ENCODE data around the gene ISYNA1.
"Not testable (repeated sequence)": the region's sequence is repeated elsewhere in the genome, so short reads cannot be mapped to it uniquely, and the experiment has no call there.

Gene ISYNA1

DNA sequence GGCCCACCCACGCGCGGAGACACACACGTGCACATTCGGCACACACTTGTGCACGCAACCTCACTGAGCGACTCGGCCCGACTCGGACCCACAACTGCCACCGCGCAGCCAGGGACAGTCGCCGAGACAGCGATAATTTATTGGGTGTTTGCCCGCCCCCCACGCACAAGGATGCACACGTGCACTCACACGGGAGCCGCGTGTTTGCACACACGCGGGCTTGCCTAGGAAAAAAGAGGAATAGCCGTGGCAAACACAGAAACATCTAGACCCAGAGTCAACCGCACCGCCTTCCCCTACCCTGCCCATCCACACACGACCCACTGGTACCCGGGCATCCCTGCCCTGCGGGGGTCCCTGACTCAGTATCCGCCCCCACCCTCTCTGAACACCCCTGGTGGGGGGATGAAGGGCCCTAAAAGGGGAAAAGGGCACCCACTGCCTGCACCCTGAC lies 19.9 kb downstream of the ISYNA1 start:
- DNase-seq, result no peak

DNA sequence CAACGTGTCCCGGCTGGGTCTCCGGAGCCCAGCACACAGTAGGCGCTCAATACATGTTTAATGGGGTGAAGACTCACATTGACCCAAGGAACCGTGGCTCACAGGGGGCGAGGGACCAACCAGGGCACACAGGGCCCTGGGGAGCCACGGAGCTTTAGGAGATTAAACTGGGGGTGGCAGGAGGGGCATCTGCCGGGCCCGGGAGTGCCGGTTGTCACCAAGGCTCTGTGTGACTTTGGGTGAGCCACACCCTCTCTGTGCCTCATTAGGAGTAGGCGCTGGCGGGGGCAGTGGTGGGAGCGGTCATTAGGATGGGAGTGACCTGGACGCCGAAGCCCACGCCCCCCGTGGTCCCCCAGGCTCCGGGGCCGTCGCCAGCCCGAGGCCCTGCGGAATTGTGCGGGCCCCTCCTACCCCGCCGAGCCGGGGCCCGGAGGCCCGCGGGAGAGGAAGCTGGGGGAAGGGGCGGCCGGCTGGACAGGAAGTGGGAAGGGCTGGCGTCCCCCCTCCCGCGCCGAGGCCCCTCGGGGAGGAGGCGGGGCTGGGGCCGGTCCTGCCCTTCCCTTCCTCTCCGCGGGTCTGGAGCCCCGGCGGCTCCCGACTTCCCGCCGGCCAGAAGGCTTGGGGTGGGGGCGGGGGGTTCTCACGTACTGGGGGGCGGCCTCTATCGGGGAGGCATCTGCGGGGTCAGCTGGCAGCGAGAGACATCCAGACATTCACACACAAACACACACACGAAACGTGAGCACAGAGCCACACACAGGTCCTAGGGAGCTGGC lies 20.5 kb downstream of the ISYNA1 start:
- DNase-seq, result peak; percentile 93

GRCh38 chr19:18416778-18417249 lies 21.1 kb downstream of the ISYNA1 start:
- peak; percentile 97 for DNase-seq

DNA sequence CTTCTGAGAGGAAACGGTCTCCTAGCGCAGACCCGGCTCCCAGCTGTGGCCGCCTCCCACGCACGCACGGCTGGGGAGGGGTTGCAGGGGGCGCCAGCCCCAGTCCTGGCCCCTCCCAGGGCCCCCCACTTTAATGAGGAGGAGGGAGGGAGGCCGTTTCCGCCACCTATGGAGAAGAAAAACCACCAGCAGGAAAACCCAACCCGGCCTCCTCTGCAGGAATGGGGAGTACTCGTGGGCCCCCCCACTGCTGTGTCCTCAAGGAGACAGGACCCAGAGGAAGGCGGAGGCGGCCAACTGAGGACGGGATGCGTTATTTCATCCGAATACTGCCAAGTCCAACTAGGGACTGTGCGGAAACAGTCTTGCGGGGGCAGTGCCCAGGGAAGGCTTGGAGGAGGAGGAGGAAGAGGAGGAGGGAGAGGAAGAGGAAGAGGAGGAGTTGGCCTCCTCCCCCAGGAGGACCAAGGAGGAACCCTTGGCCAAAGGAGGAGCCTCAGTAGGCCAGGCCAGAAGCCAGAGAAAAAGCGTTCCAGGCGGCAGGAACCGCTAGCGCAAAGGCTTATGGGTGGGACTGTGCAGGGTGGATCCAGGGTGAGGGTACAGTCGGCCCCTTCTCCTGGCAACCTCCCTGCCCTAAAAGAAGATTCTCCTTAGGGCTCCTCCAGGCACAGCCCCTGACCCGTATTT lies 22.6 kb downstream of the ISYNA1 start:
- peak; percentile 90 for DNase-seq

GRCh38 chr19:18414504-18415177 lies 23.3 kb downstream of the ISYNA1 start:
- no peak for DNase-seq

- DNase-seq, result no peak
Observed at GRCh38 chr19:18412610-18413239, 25.2 kb downstream of the ISYNA1 start.

GRCh38 chr19:18408053-18408476 lies 29.9 kb downstream of the ISYNA1 start:
- no peak for DNase-seq

GRCh38 chr19:18406749-18407148 lies 31.2 kb downstream of the ISYNA1 start:
- no peak for DNase-seq

- not testable (repeated sequence) for DNase-seq
Observed at GRCh38 chr19:18405754-18406153, 32.2 kb downstream of the ISYNA1 start.

GRCh38 chr19:18402455-18403248 lies 35.3 kb downstream of the ISYNA1 start:
- not testable (repeated sequence) for DNase-seq

DNA sequence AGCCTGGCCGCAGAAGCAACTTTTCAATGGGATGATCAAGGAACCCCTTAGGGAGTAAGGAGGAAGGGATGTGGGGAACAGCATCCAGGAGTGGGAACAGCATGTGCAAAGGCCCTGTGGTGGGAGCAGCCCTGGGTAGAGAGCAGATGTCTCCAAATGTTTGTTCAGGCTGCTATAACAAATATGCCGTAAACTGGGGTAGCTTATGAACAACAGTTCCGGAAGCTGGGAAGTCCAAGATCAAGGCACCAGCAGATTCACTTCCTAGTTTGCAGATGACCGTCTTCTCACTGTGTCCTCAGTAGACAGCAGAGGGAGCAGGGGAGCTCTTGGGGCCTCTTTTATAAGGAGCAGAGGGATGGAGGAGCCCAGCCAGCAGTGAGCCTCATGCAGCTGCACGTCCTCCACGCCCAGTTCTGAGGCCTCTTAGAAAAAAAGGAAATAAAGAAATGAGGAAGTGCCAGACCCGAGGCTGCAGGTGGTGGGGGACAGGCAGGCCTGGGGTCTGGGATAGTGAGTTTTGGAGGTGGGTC lies 36.3 kb downstream of the ISYNA1 start:
- DNase-seq, result peak; percentile 88

DNA sequence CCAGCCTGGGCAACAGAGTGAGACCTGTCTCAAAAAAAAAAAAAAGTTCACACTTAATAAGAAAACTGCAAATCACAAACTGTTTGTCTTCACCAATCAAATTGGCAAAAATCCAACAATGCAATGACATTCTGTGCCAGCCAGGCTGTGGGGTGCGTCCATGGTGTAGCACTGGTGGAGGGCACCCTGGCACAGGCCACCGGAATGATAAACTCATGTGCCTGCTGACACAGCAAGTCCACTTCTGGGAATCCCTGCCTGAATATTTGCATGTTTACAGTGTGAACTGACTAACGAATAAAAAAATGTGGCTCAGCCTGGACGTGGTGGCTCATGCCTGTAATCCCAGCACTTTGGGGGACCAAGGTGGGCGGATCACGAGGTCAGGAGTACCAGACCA lies 38.9 kb downstream of the ISYNA1 start:
- DNase-seq, result no peak

DNA sequence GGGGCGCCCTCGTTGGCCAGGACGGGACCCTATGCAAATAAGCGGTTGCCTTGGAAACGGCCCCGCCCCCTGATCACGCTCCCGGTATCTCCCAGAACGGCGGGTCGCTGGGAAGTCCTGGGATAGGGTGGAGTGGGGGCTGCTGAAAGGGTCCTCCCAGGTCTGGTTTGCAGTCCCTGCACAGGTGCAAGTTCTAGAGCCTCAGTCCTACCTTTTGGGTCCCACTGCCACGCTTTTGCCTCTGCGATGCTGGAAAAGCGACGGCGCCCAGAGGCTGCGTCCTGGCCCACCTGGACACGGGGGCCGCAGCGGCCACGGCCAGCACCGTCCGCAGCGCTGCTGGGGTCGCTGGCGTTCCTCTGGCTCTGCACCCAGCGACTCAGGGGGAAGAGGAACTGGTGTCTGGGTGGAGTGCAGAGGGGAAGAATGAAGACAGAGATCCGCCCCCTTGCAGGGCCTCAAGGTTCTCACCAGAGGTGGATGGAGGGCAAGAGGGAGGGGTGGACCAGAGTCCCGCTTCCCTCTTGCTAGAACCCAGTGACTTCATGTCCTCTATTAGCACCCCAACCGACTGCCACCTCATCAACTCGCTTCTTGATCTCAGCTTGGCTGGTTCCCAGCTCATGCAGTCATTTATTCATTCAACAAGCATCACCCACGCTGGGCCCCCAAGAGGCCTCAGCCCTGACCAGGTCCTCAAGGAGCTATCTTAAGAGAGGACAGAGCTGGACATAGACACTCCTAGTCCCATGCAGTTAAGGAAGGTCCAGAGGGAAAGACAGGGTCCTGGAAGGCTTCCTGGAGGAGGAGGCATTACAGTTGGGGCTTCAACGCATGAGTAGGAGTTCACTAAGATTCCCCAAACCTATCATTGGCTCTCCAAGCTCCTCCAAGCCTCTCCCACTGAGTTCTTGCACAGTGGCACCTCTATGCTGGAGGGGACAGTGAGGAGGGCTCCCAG lies 40.4 kb downstream of the ISYNA1 start, which contains the start of gene LRRC25:
Gene LRRC25 (minus strand): TSS at position 381 of the 961 bp plus-strand sequence. CDS start 659 bp downstream, outside the sequence.
- peak; percentile 67 for DNase-seq

GRCh38 chr19:18396471-18397241 lies 41.3 kb downstream of the ISYNA1 start:
- DNase-seq, result no peak

DNA sequence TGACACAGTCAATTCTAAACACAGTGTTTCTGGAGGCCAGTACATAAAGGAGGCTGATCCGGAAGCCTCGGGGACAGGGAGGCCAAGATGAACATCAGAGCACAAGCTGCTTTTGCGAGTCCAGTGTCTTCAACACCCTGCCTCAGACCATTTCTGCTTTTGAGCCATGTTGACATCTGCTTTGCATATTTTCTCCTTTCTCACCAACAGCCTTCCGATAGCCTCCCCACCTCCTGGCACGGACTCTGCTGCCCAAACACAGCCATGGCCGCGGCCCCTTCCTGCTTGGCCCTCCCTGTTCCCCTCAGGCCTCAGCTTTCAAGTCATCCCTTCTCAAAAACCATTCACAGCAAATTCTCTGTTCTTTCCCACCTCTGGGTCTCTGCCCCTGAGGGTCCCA lies 44.1 kb downstream of the ISYNA1 start:
- DNase-seq, result peak; percentile 45

GRCh38 chr19:18392926-18393325 lies 45.0 kb downstream of the ISYNA1 start:
- DNase-seq, result no peak

DNA sequence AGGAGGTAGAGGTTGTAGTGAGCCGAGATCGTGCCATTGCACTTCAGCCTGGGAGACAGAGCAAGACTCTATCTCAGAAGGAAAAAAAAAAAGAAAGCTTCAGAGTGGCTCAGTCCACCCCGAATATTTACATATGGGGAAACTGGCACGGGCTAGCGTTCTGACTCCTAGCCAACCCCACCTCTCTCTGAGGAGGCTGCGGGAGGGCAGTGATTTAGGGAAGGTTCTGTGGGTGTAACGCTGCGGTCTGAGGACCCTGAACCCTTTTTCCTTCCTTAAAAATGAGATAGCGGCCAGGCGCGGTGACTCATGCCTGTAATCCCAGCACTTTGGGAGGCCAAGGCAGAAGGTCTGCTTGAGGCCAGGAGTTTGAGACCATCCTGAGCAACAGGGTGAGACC lies 45.5 kb downstream of the ISYNA1 start:
- DNase-seq, result no peak

GRCh38 chr19:18391509-18392075 lies 46.3 kb downstream of the ISYNA1 start:
- no peak for DNase-seq

Measured in femur (tissue), 1 donor.